HepG2 (cell line): ENCODE data around the gene YY1. TPM values are rescaled to one million over a fixed set of nuclear protein-coding genes. Genes with fewer than 3 reads are reported as not detected.

Experiments used
- ATAC-seq: fragments of 200-7000 bp; cut with Tn5 transposase; 3 replicates; pipeline ENCODE4 v1.9.1; 2020; ENCODE audit warnings: mild to moderate bottlenecking, moderate library complexity
- BruUV-seq: library from RNA; stranded (reverse); fragments of 400-500 nt; replicated peaks from 2 replicates; lab custom pipeline; 2021; lab: Mats Ljungman, UMichigan
- CTCF ChIA-PET: fragments of 300-600 bp; formaldehyde crosslinking; extraction: SDS; loops from one replicate; lab custom pipeline; 2021; ENCODE audit warnings: low total read pairs, inconsistent platforms, low intra/inter-chr PET ratio; lab: Yijun Ruan, JAX
- POLR2A ChIA-PET: fragments of 350-600 bp; sonication (Branson Sonifier 250); formaldehyde crosslinking; loops from one replicate; lab custom pipeline; 2020; ENCODE audit warnings: antibody characterized with exemption, inconsistent platforms; lab: Yijun Ruan, JAX
- DNase-seq: peaks from one replicate; pipeline ENCODE4 v3.0.0-alpha.2; 2015; ENCODE audit warnings: low spot score
- FAIRE-seq: peaks from 3 replicates; lab custom pipeline; 2011; peaks lifted over from hg19 to GRCh38; lab: Jason Lieb, UNC
- H2AFZ ChIP-seq: one replicate; pipeline ENCODE4 v1.6.1; 2011; ENCODE audit warnings: low read length, inconsistent platforms
- H3K27ac ChIP-seq: fragments of 300-600 bp; 3 replicates; pipeline ENCODE4 v1.8.0; 2011; ENCODE audit warnings: mixed run types, mild to moderate bottlenecking, mixed read lengths, low read length, inconsistent platforms; ENCODE audit not compliant: insufficient read depth; ENCODE audit errors: extremely low read length
- H3K27me3 ChIP-seq, 2 experiments: fragments of 200-600 bp in 1 of 2; 2 replicates in 1 of 2; 3 replicates in 1 of 2; pipeline versions ENCODE4 v1.6.0 to v1.8.0; 2011; ENCODE audit warnings: low read length in 2 of 2, mild to moderate bottlenecking in 2 of 2, moderate library complexity in 2 of 2, inconsistent platforms in 1 of 2; ENCODE audit not compliant: insufficient read depth in 2 of 2, control insufficient read depth in 1 of 2
- H3K36me3 ChIP-seq, 2 experiments: fragments of 200-600 bp in 1 of 2; replicated peaks in 1 of 2; 2 replicates in 1 of 2; 3 replicates in 1 of 2; pipeline versions ENCODE4 v1.5.1 to v1.8.0; 2011; ENCODE audit warnings: low read length in 2 of 2, inconsistent platforms in 1 of 2; ENCODE audit not compliant: insufficient read depth in 2 of 2, control insufficient read depth in 1 of 2
- H3K4me1 ChIP-seq: 2 replicates; pipeline ENCODE4 v1.5.1; 2012; ENCODE audit warnings: low read length, inconsistent platforms; ENCODE audit not compliant: insufficient read depth
- H3K4me2 ChIP-seq: 2 replicates; pipeline ENCODE4 v1.6.0; 2011; ENCODE audit warnings: low read depth, low read length, inconsistent platforms
- H3K4me3 ChIP-seq, 3 experiments: fragments of 200-600 bp in 1 of 3; sonication (generic), shearing (Covaris generic) in 1 of 3; replicated peaks in 1 of 3; 2 replicates each; pipeline ENCODE4 v1.5.1; 2011 to 2016; ENCODE audit warnings: low read length in 3 of 3, inconsistent platforms in 2 of 3, low read depth in 2 of 3, mild to moderate bottlenecking in 2 of 3, control low read depth in 1 of 3, mixed read lengths in 1 of 3; ENCODE audit not compliant: insufficient read depth in 1 of 3
- H3K79me2 ChIP-seq: one replicate; pipeline ENCODE4 v1.6.1; 2011; ENCODE audit warnings: low read length, inconsistent platforms; ENCODE audit not compliant: insufficient read depth
- H3K9ac ChIP-seq: 2 replicates; pipeline ENCODE4 v1.6.0; 2011; ENCODE audit warnings: mild to moderate bottlenecking, low read depth, low read length, inconsistent platforms; ENCODE audit not compliant: insufficient read depth
- H3K9me3 ChIP-seq: 2 replicates; pipeline ENCODE4 v1.5.1; 2012; ENCODE audit warnings: mild to moderate bottlenecking, low read length
- H4K20me1 ChIP-seq: 2 replicates; pipeline ENCODE4 v1.6.0; 2011; ENCODE audit warnings: inconsistent platforms, mild to moderate bottlenecking, low read length, moderate library complexity; ENCODE audit not compliant: insufficient read depth
- FOXK2 ChIP-seq: fragments of 450-650 bp; IDR thresholded peaks from 2 replicates; pipeline ENCODE4 v1.6.1; 2016
- GFI1 ChIP-seq: sonication (generic); formaldehyde crosslinking; IDR thresholded peaks from 2 replicates; pipeline ENCODE4 v1.5.0; 2020; ENCODE audit warnings: missing genetic modification reagents, mild to moderate bottlenecking, borderline replicate concordance
- NBN ChIP-seq: fragments of 450-650 bp; conservative IDR thresholded peaks from 2 replicates; pipeline ENCODE4 v1.6.1; 2017
- NFIC ChIP-seq: IDR thresholded peaks from 2 replicates; pipeline ENCODE4 v1.6.1; 2012; ENCODE audit warnings: mild to moderate bottlenecking, low read length, inconsistent platforms
- STAT5B ChIP-seq: sonication (generic); formaldehyde crosslinking; IDR thresholded peaks from 2 replicates; pipeline ENCODE4 v1.4.0; 2020; ENCODE audit warnings: missing genetic modification reagents
- TRIM24 ChIP-seq: sonication (generic); formaldehyde crosslinking; IDR thresholded peaks from 2 replicates; pipeline ENCODE4 v1.8.0; 2022; ENCODE audit warnings: mild to moderate bottlenecking, missing genetic modification reagents
- ZNF337 ChIP-seq: sonication (generic); formaldehyde crosslinking; IDR thresholded peaks from 2 replicates; pipeline ENCODE4 v1.5.1; 2020; ENCODE audit warnings: missing genetic modification reagents, low read depth, mild to moderate bottlenecking, borderline replicate concordance
- ZNF850 ChIP-seq: sonication (generic); formaldehyde crosslinking; conservative IDR thresholded peaks from 2 replicates; pipeline ENCODE4 v1.9.0; 2021; ENCODE audit warnings: mild to moderate bottlenecking, missing genetic modification reagents
- WGBS: methylation state at CpG from one replicate; pipeline ENCODE4 v1.1.6; 2017; ENCODE audit warnings: low lambda C conversion rate; 5-methylcytosine and 5-hydroxymethylcytosine counted together
- in situ Hi-C: cut with HindIII; loops from 2 replicates; pipeline ENCODE4 v1.10.0; 2017; ENCODE audit warnings: low pct_unique_long_range_greater_than_20kb; ENCODE audit not compliant: extremely low pct_ligation_motif_present
- intact Hi-C: fragments of 100-400 bp; cut with micrococcal nuclease; formaldehyde crosslinking; loops from one replicate; pipeline ENCODE4 v1.10.0; 2022; ENCODE audit not compliant: unreplicated experiment
- polyA plus RNA-seq, 8 experiments: library from polyadenylated mRNA; depleted of rRNA in 3 of 8; stranded (reverse) in 7 of 8; unstranded in 1 of 8; fragments of >200 nt; fragmentation: Illumina TruSeq in 4 of 8; extraction: Trizol in 4 of 8; gene quantifications; 2 replicates each; pipeline versions ENCODE4 v1.2.1 to v1.2.3, GENCODE V29; 2011 to 2016; ENCODE audit warnings: low read depth in 4 of 8, missing spikeins in 1 of 8, mixed read lengths in 1 of 8; ENCODE audit not compliant: insufficient read depth in 1 of 8
- total RNA-seq, 5 experiments: library from RNA; depleted of rRNA; stranded (reverse); fragments of >200 nt; fragmentation: Illumina TruSeq; extraction: Trizol; gene quantifications; 2 replicates each; pipeline ENCODE4 v1.2.3, GENCODE V29; 2016; ENCODE audit warnings: low read depth in 1 of 5
- TF ChIP-seq, protein P1 (sequence below): sonication (generic); formaldehyde crosslinking; IDR thresholded peaks from 2 replicates; pipeline ENCODE4 v1.4.0; 2020; ENCODE audit warnings: missing genetic modification reagents, mild to moderate bottlenecking, borderline replicate concordance

The YY1 gene
- total and polyA plus RNA-seq, 2 of the 13 experiments (the other 11 are each of a cell fraction or from before 2014, with no cell fraction given) = 29.4 to 68.1 TPM

DNA sequence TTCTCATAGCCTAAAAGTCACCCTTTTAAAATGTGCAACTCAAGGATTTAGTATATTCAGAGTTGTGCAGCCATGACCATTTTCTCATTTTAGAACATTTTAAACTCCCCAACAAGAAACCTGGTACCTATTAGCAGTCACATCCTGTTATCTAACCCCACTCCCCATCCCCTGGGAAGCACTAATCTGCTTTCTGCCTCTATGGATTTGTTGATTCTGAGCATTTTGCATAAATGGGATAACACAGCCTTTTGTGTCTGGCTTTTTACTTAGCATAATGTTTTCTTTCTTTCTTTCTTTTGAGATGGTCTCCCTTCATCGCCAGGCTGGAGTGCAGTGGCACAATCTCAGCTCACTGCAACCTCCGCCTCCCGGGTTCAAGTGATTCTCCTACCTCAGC, 38.6 kb upstream of the YY1 start:
- Histone ChIP-seq H4K20me1 (no peaks in the 10 kb centered on the region), H3K27ac (no peak overlapping the region), H3K9me3 (no peaks in the 10 kb centered on the region), H2AFZ (no peak overlapping the region), H3K4me3 (no peak overlapping the region), H3K27me3 (no peaks in the 10 kb centered on the region), H3K4me2 (no peak overlapping the region), H3K9ac (no peak overlapping the region), H3K36me3 (no peaks in the 10 kb centered on the region), H3K79me2 (no peaks in the 10 kb centered on the region), H3K4me1 (peaks cover 46% of the 10 kb centered on the region)
- DNase-seq (no peak), ATAC-seq (no peak), FAIRE-seq (no peak)
- BruUV-seq = no TSS peak
- POLR2A ChIA-PET = no interaction called here
- CTCF ChIA-PET = no interaction called here
- 90% methylated on average over 3 of the region's 3 CpGs for WGBS
- in situ Hi-C loops = no loop called here
- no peak for TF ChIP-seq STAT5B (CRISPR knock-in tag)
- TF ChIP-seq ZNF850 (CRISPR knock-in tag) = no peak
- TF ChIP-seq GFI1 (CRISPR knock-in tag) = no peak
- no peak for TF ChIP-seq ZNF337 (CRISPR knock-in tag)
- TF ChIP-seq NBN = no peak
- TF ChIP-seq, protein P1, sequence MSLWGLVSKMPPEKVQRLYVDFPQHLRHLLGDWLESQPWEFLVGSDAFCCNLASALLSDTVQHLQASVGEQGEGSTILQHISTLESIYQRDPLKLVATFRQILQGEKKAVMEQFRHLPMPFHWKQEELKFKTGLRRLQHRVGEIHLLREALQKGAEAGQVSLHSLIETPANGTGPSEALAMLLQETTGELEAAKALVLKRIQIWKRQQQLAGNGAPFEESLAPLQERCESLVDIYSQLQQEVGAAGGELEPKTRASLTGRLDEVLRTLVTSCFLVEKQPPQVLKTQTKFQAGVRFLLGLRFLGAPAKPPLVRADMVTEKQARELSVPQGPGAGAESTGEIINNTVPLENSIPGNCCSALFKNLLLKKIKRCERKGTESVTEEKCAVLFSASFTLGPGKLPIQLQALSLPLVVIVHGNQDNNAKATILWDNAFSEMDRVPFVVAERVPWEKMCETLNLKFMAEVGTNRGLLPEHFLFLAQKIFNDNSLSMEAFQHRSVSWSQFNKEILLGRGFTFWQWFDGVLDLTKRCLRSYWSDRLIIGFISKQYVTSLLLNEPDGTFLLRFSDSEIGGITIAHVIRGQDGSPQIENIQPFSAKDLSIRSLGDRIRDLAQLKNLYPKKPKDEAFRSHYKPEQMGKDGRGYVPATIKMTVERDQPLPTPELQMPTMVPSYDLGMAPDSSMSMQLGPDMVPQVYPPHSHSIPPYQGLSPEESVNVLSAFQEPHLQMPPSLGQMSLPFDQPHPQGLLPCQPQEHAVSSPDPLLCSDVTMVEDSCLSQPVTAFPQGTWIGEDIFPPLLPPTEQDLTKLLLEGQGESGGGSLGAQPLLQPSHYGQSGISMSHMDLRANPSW (CRISPR knock-in tag) = no peak
- TF ChIP-seq TRIM24 = no peak
- no peak for TF ChIP-seq FOXK2
- no peak for TF ChIP-seq NFIC
- intact Hi-C loops = no loop called here
